Upper lobe of left lung (tissue), 6 donors: Measurements from ENCODE around the gene TMEM273. TPM values are rescaled to one million over a fixed set of nuclear protein-coding genes. Genes with fewer than 3 reads are reported as not detected.

Experiments used
- ATAC-seq, 2 donors: fragments of 200-7000 bp; cut with Tn5 transposase; one replicate each; pipeline ENCODE4 v1.9.1; 2022; ENCODE audit warnings: mild to moderate bottlenecking in 2 of 2, moderate library complexity in 2 of 2; ENCODE audit not compliant: low FRiP score in 2 of 2
- DNase-seq, 2 donors: peaks; one replicate each; pipeline ENCODE4 v3.0.0-alpha.2; 2019 to 2020
- H3K27ac ChIP-seq, 4 donors: fragments of 200-600 bp; sonication (generic); one replicate each; pipeline ENCODE4 v1.5.1; 2016 to 2019
- H3K27me3 ChIP-seq, 4 donors: fragments of 200-600 bp; sonication (generic); one replicate each; pipeline ENCODE4 v1.5.1; 2017 to 2019
- H3K36me3 ChIP-seq, 4 donors: fragments of 200-600 bp; sonication (generic); one replicate each; pipeline ENCODE4 v1.5.1; 2016 to 2019
- H3K4me1 ChIP-seq, 4 donors: fragments of 200-600 bp; sonication (generic); one replicate each; pipeline ENCODE4 v1.5.1; 2018 to 2019
- H3K4me3 ChIP-seq, 4 donors: fragments of 200-600 bp; sonication (generic); one replicate each; pipeline ENCODE4 v1.5.1; 2017 to 2019; ENCODE audit warnings: mild to moderate bottlenecking in 2 of 4, moderate library complexity in 1 of 4
- H3K9me3 ChIP-seq, 4 donors: fragments of 200-600 bp; sonication (generic); one replicate each; pipeline ENCODE4 v1.5.1; 2018 to 2019
- CTCF ChIP-seq, 6 experiments: fragments of 450-650 bp in 4 of 6; fragments of 200-600 bp in 2 of 6; sonication (generic) in 2 of 6; IDR thresholded peaks; one replicate each; pipeline ENCODE4 v1.5.1; 2016 to 2019; ENCODE audit warnings: antibody characterized with exemption in 6 of 6
- EP300 ChIP-seq, 4 donors: sonication (generic); formaldehyde crosslinking; IDR thresholded peaks; one replicate each; pipeline ENCODE4 v1.5.1; 2017; ENCODE audit warnings: antibody characterized with exemption in 4 of 4, control low read depth in 2 of 4
- POLR2A ChIP-seq, 4 donors: fragments of 450-650 bp; IDR thresholded peaks; one replicate each; pipeline ENCODE4 v1.5.1; 2016 to 2017; ENCODE audit warnings: antibody characterized with exemption in 4 of 4, mild to moderate bottlenecking in 2 of 4
- POLR2AphosphoS5 ChIP-seq, 2 donors: sonication (generic); formaldehyde crosslinking; IDR thresholded peaks; one replicate each; pipeline ENCODE4 v1.5.1; 2017; ENCODE audit warnings: antibody characterized with exemption in 2 of 2
- WGBS, 2 donors: methylation state at CpG; one replicate each; pipeline ENCODE4 v1.1.5; 2017 to 2018; 5-methylcytosine and 5-hydroxymethylcytosine counted together
- total RNA-seq, 6 donors: library from RNA; depleted of rRNA in 4 of 6; stranded (reverse); fragments of >200 nt in 4 of 6; gene quantifications; one replicate each; pipeline versions ENCODE4 v1.1.0 to v1.2.1, GENCODE V29; 2016 to 2021
- donor health status: DM: no; HTN: no; CAD: no; lungs with moderate emphysema.
- donor health status: DM: no; HTN: yes; CAD: no; lungs with severe emphysema.

Gene TMEM273
- total RNA-seq, 6 donors from 2014 or later = 12.3 to 52.3 (median 30.7) TPM

DNA sequence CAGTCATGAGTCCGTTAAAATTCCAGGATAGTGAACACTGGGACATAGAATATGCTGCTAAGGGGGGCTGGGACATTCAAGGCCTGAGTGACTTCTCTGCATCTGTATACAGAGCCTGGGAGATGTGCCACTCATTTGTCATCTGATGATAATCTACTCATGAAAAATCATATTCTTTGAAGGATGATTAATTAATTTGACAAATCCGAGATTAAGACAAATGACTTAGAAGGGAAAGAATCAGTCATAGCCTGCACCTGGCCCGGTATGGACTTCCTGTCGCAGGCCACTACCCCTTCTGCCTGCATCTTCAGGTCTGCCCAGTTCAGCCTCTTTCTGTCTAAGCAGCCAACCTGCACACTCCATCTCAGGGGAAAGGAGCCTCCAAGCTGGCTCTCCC lies 35.5 kb downstream of the TMEM273 start:
- ATAC-seq (no peak), DNase-seq (no peak)
- 74 to 76% methylated on average over 4 of the region's 4 CpGs for WGBS, 2 donors

DNA sequence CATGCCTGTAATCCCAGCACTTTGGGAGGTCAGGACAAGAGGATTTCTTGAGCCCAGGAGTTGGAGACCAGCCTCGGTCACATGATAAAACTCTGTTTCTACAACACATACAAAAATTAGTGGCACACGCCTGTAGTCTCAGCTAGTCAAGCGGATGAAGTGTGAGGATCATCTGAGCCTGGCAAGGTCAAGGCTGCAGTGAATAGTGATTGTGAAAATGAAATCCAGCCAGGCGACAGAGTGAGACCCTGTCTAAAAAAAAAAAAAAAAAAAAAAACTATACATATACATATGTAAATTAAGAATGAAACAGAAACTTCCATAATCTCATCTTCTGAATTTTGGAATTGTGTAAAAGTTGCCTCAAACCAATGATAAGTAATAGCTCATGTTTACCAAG lies 36.2 kb downstream of the TMEM273 start:
- DNase-seq = no peak
- WGBS, 2 donors = 87 to 90% methylated on average over 4 of the region's 4 CpGs
- H3K9me3 ChIP-seq = peaks cover 0 to 11% (median 7%) of the 10 kb centered on the region in 4 donors
- no peaks in the 10 kb centered on the region for H3K4me1 ChIP-seq
- no peaks in the 10 kb centered on the region for H3K36me3 ChIP-seq
- H3K27ac ChIP-seq = no peak overlapping the region
- TF ChIP-seq EP300 (IDR thresholded peaks at IDR 0.05) (no peak), POLR2A (IDR thresholded peaks at IDR 0.05) (no peak), POLR2AphosphoS5 (IDR thresholded peaks at IDR 0.05) (no peak), CTCF (IDR thresholded peaks at IDR 0.05) (no peak)
- H3K4me3 ChIP-seq = no peak overlapping the region
- no peaks in the 10 kb centered on the region for H3K27me3 ChIP-seq
- no peak for ATAC-seq

More for the DNA sequence above, 35.5 kb downstream of the TMEM273 start:
- no peaks in the 10 kb centered on the region for H3K4me1 ChIP-seq
- TF ChIP-seq EP300 (IDR thresholded peaks at IDR 0.05) (no peak), POLR2AphosphoS5 (IDR thresholded peaks at IDR 0.05) (no peak), POLR2A (IDR thresholded peaks at IDR 0.05) (no peak), CTCF (IDR thresholded peaks at IDR 0.05) (no peak)
- H3K36me3 ChIP-seq = no peaks in the 10 kb centered on the region
- H3K4me3 ChIP-seq = no peak overlapping the region
- peaks cover 0 to 6% (median 2%) of the 10 kb centered on the region in 4 donors for H3K9me3 ChIP-seq
- H3K27ac ChIP-seq = no peak overlapping the region
- no peaks in the 10 kb centered on the region for H3K27me3 ChIP-seq

DNA sequence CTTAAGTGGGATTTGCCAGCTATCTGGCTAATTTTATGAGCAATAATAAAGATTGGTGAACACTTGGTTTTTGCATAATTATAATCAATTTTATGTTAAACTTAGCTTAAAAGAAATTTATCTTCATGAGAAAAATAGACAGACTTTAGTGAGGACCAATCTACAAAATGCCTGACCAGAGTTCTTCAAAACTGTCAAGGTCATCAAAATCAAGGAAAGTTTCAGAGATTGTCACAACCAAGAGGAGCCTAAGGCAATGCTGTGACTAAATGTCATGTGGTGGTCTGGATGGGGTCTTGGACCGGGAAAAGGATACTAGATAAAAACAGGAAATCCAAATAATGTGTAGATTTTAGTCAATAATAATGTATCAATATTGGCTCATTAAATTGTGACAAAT lies 36.7 kb downstream of the TMEM273 start:
- Histone ChIP-seq H3K36me3 (no peaks in the 10 kb centered on the region), H3K27ac (no peak overlapping the region), H3K4me3 (no peak overlapping the region), H3K4me1 (no peaks in the 10 kb centered on the region), H3K27me3 (no peaks in the 10 kb centered on the region), H3K9me3 (peaks cover 0 to 11% (median 7%) of the 10 kb centered on the region in 4 donors)
- no peak for ATAC-seq
- 74 to 93% methylated on average over 1 of the region's 1 CpG for WGBS, 2 donors
- TF ChIP-seq CTCF (IDR thresholded peaks at IDR 0.05) = no peak
- no peak for TF ChIP-seq POLR2AphosphoS5 (IDR thresholded peaks at IDR 0.05)
- no peak for DNase-seq

- H3K4me3 ChIP-seq = no peak overlapping the region
- no peaks in the 10 kb centered on the region for H3K36me3 ChIP-seq
- WGBS, 2 donors = 43 to 86% methylated on average over 1 to 2 of the region's 2 CpGs
- no peak for DNase-seq
- H3K27ac ChIP-seq = no peak overlapping the region
- H3K9me3 ChIP-seq = peaks cover 0 to 11% (median 7%) of the 10 kb centered on the region in 4 donors
- TF ChIP-seq EP300 (IDR thresholded peaks at IDR 0.05) (no peak), POLR2A (IDR thresholded peaks at IDR 0.05) (no peak), POLR2AphosphoS5 (IDR thresholded peaks at IDR 0.05) (no peak), CTCF (IDR thresholded peaks at IDR 0.05) (no peak)
- no peaks in the 10 kb centered on the region for H3K4me1 ChIP-seq
- ATAC-seq = no peak
- no peaks in the 10 kb centered on the region for H3K27me3 ChIP-seq
These were observed 37.2 kb downstream of the TMEM273 start for GRCh38 chr10:49151025-49151445.

DNA sequence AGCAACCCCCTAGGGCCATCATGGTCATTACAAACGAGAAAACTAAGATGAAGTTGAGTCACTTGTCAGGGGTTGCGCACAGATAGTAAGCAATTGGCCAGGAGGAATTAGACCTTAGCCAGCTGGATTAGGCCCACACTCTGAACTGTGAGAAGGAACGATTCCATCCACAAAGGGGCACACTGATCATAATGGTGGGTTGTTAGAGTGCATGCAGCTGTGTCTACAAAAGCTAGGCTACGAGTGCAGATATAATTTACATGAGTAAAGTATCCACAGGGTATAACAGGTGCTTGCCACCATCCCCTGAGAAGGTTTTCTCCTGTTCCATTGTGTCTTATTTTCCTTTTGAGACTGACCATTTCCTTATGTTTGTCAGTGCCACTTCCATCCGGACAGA lies 37.8 kb downstream of the TMEM273 start:
- no peak for TF ChIP-seq POLR2A (IDR thresholded peaks at IDR 0.05)
- no peak for TF ChIP-seq POLR2AphosphoS5 (IDR thresholded peaks at IDR 0.05)
- TF ChIP-seq EP300 (IDR thresholded peaks at IDR 0.05) = no peak
- TF ChIP-seq CTCF (IDR thresholded peaks at IDR 0.05) = no peak
- H3K9me3 ChIP-seq = peaks cover 0 to 11% (median 7%) of the 10 kb centered on the region in 4 donors
- H3K27ac ChIP-seq = no peak overlapping the region
- no peak for DNase-seq
- H3K4me3 ChIP-seq = no peak overlapping the region
- 58 to 73% methylated on average over 5 of the region's 5 CpGs for WGBS, 2 donors
- ATAC-seq = no peak
- no peaks in the 10 kb centered on the region for H3K27me3 ChIP-seq
- no peaks in the 10 kb centered on the region for H3K36me3 ChIP-seq
- no peaks in the 10 kb centered on the region for H3K4me1 ChIP-seq
